CD8-positive, alpha-beta memory T cell (primary cell): ENCODE measurements around the gene DKC1. TPM values are rescaled to one million over a fixed set of nuclear protein-coding genes. Genes with fewer than 3 reads are reported as not detected.

Source experiments
- CTCF ChIA-PET: fragments of 350-600 bp; sonication (Branson Sonifier 250); formaldehyde crosslinking; loops from one replicate; lab custom pipeline; 2021; ENCODE audit warnings: antibody characterized with exemption; lab: Charles Lee
- POLR2A ChIA-PET: fragments of 350-600 bp; sonication (Branson Sonifier 250); formaldehyde crosslinking; loops from one replicate; lab custom pipeline; 2021; ENCODE audit warnings: antibody characterized with exemption; lab: Charles Lee
- DNase-seq, 5 donors: peaks; one replicate each; pipeline versions ENCODE4 v3.0.0 to v3.0.0-alpha.2; 2020 to 2022; ENCODE audit warnings: mixed read lengths in 1 of 5
- H3K27ac ChIP-seq: one replicate; pipeline ENCODE4 v1.7.0; 2013; ENCODE audit warnings: low read depth, mild to moderate bottlenecking, low read length, moderate library complexity
- H3K27me3 ChIP-seq: 2 replicates; pipeline ENCODE4 v1.7.0; 2013; ENCODE audit warnings: low read length, mild to moderate bottlenecking; ENCODE audit not compliant: insufficient read depth, poor library complexity, severe bottlenecking
- H3K36me3 ChIP-seq: 2 replicates; pipeline ENCODE4 v1.7.0; 2013; ENCODE audit warnings: mild to moderate bottlenecking, low read length, moderate library complexity; ENCODE audit not compliant: insufficient read depth
- H3K4me1 ChIP-seq: 2 replicates; pipeline ENCODE4 v1.7.0; 2013; ENCODE audit warnings: mild to moderate bottlenecking, low read length, moderate library complexity; ENCODE audit not compliant: insufficient read depth
- H3K4me3 ChIP-seq: 2 replicates; pipeline ENCODE4 v1.7.0; 2013; ENCODE audit warnings: mild to moderate bottlenecking, low read length
- H3K9me3 ChIP-seq: 2 replicates; pipeline ENCODE4 v1.7.0; 2013; ENCODE audit warnings: mild to moderate bottlenecking, low read length
- H3K27ac Mint-ChIP-seq, 8 donors: one replicate each; pipeline ENCODE4 v1.8.0; 2020 to 2021; ENCODE audit warnings: mixed read lengths in 8 of 8, mild to moderate bottlenecking in 6 of 8, inconsistent platforms in 3 of 8, moderate library complexity in 3 of 8
- H3K27me3 Mint-ChIP-seq, 2 donors: one replicate each; pipeline ENCODE4 v1.8.0; 2020 to 2021; ENCODE audit warnings: mixed read lengths in 2 of 2, mild to moderate bottlenecking in 1 of 2, moderate library complexity in 1 of 2
- H3K36me3 Mint-ChIP-seq, 3 donors: one replicate each; pipeline ENCODE4 v1.8.0; 2020 to 2021; ENCODE audit warnings: mixed read lengths in 3 of 3, inconsistent platforms in 1 of 3, mild to moderate bottlenecking in 1 of 3
- H3K4me1 Mint-ChIP-seq, 3 donors: one replicate each; pipeline ENCODE4 v1.8.0; 2020 to 2021; ENCODE audit warnings: mixed read lengths in 3 of 3, inconsistent platforms in 1 of 3, mild to moderate bottlenecking in 1 of 3
- H3K4me3 Mint-ChIP-seq, 7 donors: one replicate each; pipeline ENCODE4 v1.8.0; 2020 to 2021; ENCODE audit warnings: mixed read lengths in 7 of 7, mild to moderate bottlenecking in 6 of 7, moderate library complexity in 4 of 7, inconsistent platforms in 2 of 7
- H3K9me3 Mint-ChIP-seq, 5 donors: one replicate each; pipeline ENCODE4 v1.8.0; 2020 to 2022; ENCODE audit warnings: mixed read lengths in 5 of 5, mild to moderate bottlenecking in 3 of 5, moderate library complexity in 2 of 5, inconsistent platforms in 1 of 5
- polyA plus RNA-seq: library from polyadenylated mRNA; unstranded; fragments of 300-500 nt; fragmentation: Illumina TruSeq; gene quantifications from one replicate; pipeline ENCODE4 v1.2.3, GENCODE V29; 2021
- total RNA-seq, 2 experiments: library from RNA; stranded (reverse); gene quantifications; one replicate each; pipeline ENCODE4 v1.2.3, GENCODE V29; 2021

Gene DKC1
- total and polyA plus RNA-seq, 3 experiments from 2014 or later = 43.6 to 219 (median 214) TPM

DNA sequence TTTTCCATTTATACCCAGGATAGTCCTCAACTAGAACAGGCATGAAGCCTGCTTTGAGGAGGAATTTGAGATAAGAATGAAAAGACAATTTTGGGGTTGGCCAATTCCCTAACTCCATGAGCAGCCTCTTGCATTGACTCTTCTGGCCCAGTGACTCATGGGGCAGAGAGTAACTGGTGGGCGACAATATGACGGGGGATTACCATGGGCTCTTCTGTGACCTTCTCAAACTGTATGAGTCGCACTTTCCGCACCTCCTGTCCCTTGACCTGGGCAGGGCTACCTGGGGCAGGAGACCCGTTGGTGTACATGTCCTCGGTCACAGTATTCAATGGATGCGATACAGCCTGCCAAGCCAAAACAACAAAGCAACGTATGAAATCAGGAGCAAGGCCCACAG is 29.3 kb downstream of the DKC1 start:
- Histone ChIP-seq H3K36me3 (no peaks in the 10 kb centered on the region), H3K4me3 (no peak overlapping the region), H3K27me3 (no peaks in the 10 kb centered on the region), H3K9me3 (no peaks in the 10 kb centered on the region), H3K27ac (no peak overlapping the region), H3K4me1 (no peaks in the 10 kb centered on the region)
- ChIA-PET CTCF (no interaction called here), POLR2A (no interaction called here)
- no peak overlapping the region for H3K4me3 Mint-ChIP-seq
- DNase-seq = no peak
- H3K9me3 Mint-ChIP-seq = no peaks in the 10 kb centered on the region
- no peaks in the 10 kb centered on the region for H3K36me3 Mint-ChIP-seq
- H3K27me3 Mint-ChIP-seq = peaks cover 0 to 1% of the 10 kb centered on the region in 2 donors
- H3K27ac Mint-ChIP-seq = no peak overlapping the region
- H3K4me1 Mint-ChIP-seq = no peaks in the 10 kb centered on the region

DNA sequence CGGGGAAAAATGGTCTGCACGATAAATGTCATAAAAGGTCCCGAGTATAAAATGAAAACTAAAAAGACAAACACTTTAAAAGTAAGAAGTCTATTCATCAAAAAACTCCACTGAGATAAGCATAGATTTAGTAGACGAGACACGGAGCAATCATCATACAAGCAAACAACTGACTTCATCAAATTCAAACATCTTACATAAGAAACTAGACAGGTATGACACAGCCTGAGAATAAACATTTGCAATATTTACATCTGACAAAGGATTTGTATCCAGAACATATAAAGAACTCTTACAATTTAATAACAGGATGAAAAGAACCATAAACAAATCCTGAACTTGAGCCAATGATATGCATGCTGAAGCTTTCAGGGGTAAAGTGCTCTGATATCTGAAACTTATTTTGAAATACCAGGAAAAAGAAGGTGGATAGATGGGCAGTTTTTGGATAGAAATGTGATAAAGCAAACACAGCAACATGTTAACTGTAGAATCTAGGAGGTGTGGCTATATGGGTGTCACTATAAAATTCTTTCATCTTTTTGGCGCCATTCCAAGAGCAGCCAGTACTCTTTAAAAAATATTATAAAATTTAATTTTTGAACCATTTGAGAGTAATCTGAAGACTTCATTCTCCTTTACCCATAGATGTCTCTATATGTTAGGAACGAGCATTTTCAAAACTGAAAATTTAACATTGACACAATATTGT is 30.6 kb downstream of the DKC1 start:
- Mint-ChIP-seq H3K27ac (peak overlapping the region in 1 of 8 donors; percentile 39), H3K36me3 (no peaks in the 10 kb centered on the region), H3K4me1 (no peaks in the 10 kb centered on the region), H3K4me3 (no peak overlapping the region), H3K9me3 (no peaks in the 10 kb centered on the region), H3K27me3 (peaks cover 0 to 4% of the 10 kb centered on the region in 2 donors)
- no peak overlapping the region for H3K4me3 ChIP-seq
- no peak overlapping the region for H3K27ac ChIP-seq
- POLR2A ChIA-PET = no interaction called here
- CTCF ChIA-PET = no interaction called here
- no peak for DNase-seq
- H3K9me3 ChIP-seq = no peaks in the 10 kb centered on the region
- H3K36me3 ChIP-seq = no peaks in the 10 kb centered on the region
- H3K4me1 ChIP-seq = no peaks in the 10 kb centered on the region
- H3K27me3 ChIP-seq = no peaks in the 10 kb centered on the region

DNA sequence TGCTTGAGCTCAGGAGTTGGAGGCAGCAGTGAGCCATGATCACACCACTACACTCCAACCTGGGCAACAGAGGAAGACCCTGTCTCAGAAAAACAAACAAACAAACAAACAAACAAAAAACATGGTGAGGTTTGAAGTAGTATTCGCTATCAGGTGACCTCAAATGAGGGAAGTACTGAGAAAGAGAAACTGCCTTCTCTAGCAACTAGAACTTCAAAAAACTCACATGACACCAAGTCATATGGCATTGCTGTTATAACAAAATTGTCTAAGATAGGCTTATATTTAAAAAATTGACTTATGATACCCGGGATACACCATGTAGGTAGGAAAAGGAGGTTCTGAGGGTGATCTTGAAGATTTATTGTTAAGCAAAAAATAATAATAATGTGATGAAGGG is 32.4 kb downstream of the DKC1 start:
- Histone ChIP-seq H3K4me3 (no peak overlapping the region), H3K4me1 (peaks cover 11% of the 10 kb centered on the region), H3K9me3 (no peaks in the 10 kb centered on the region), H3K36me3 (no peaks in the 10 kb centered on the region), H3K27ac (no peak overlapping the region), H3K27me3 (no peaks in the 10 kb centered on the region)
- Mint-ChIP-seq H3K27ac (no peak overlapping the region), H3K4me3 (no peak overlapping the region), H3K27me3 (peaks cover 0 to 3% of the 10 kb centered on the region in 2 donors), H3K4me1 (peaks cover 0 to 4% (median 2%) of the 10 kb centered on the region in 3 donors), H3K36me3 (peaks cover 0 to 1% (median 0%) of the 10 kb centered on the region in 3 donors), H3K9me3 (no peaks in the 10 kb centered on the region)
- POLR2A ChIA-PET = no interaction called here
- CTCF ChIA-PET = no interaction called here
- DNase-seq = no peak

DNA sequence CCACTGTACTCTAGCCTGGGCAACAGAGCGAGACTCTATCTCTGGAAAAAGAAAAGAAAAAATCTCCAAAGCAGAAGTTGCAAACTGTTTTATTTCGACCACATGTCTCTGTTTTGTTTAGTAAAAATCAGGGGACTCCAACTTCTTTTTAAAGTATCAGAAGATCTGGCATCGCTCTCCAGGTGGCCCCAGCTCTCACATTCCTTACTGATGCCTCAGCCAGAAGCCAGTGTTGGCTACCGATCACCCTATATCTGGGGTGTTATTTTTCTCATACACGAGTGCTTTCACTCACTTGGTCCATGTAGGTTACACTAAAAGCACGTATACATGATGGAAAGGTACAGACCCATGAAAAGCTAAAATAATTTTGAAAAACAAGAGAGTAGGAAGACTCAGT is 34.3 kb downstream of the DKC1 start:
- no peak overlapping the region for H3K4me3 ChIP-seq
- CTCF ChIA-PET = no interaction called here
- H3K27me3 Mint-ChIP-seq = peaks cover 0 to 3% of the 10 kb centered on the region in 2 donors
- H3K27ac ChIP-seq = peak overlapping the region; percentile 78
- no peaks in the 10 kb centered on the region for H3K9me3 Mint-ChIP-seq
- no peaks in the 10 kb centered on the region for H3K36me3 ChIP-seq
- H3K27me3 ChIP-seq = no peaks in the 10 kb centered on the region
- no peak overlapping the region for H3K4me3 Mint-ChIP-seq
- peaks cover 3 to 4% (median 4%) of the 10 kb centered on the region in 3 donors for H3K4me1 Mint-ChIP-seq
- DNase-seq = no peak
- H3K36me3 Mint-ChIP-seq = peaks cover 0 to 1% (median 0%) of the 10 kb centered on the region in 3 donors
- POLR2A ChIA-PET = no interaction called here
- no peaks in the 10 kb centered on the region for H3K9me3 ChIP-seq
- H3K4me1 ChIP-seq = peaks cover 20% of the 10 kb centered on the region
- H3K27ac Mint-ChIP-seq = peak overlapping the region in 1 of 8 donors; percentile 1

DNA sequence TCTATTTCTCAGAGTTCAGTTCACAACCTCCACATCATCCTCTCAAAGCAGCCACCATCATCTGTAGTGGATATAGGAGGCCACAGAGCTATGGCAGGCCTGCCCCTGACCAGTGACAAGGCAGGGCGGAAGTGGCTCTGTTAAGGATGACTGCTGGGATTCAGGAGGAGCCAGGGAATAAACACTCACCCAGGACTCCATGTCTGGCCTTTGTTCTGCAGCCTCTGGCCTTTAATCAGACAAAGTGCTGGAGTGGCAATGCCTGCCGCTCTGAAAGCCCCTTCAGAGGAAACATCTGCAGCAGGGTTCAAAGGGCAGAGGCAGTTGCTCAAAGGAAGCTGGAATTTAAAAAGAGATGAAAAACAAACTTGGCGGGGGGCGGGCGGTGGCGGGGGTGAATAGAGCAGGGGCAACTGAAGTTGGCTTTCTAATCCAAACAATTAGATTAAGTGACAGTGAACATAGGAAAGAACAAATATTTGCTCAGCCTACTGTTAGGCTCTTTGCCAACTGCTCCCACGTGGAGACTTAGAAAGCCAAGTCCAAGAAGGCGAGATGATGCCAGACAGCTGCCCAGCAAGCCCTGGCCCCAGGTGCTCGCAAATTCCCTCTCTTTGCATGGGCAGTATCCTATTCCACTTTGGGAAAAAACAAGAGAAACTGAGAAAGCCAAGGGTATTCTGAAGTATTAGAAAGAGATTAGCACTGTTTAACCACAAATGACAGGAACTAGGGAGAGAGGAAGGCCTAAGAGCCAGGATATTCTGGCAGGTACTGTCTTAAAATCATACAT is 37.1 kb downstream of the DKC1 start:
- H3K9me3 Mint-ChIP-seq = no peaks in the 10 kb centered on the region
- H3K27me3 Mint-ChIP-seq = peaks cover 0 to 3% of the 10 kb centered on the region in 2 donors
- DNase-seq = no peak
- peak overlapping the region; percentile 78 for H3K27ac ChIP-seq
- H3K9me3 ChIP-seq = no peaks in the 10 kb centered on the region
- ChIA-PET CTCF (no interaction called here), POLR2A (no interaction called here)
- peaks cover 27% of the 10 kb centered on the region for H3K4me1 ChIP-seq
- no peak overlapping the region for H3K4me3 ChIP-seq
- H3K27ac Mint-ChIP-seq = no peak overlapping the region
- H3K27me3 ChIP-seq = no peaks in the 10 kb centered on the region
- H3K4me1 Mint-ChIP-seq = peaks cover 11 to 16% (median 13%) of the 10 kb centered on the region in 3 donors
- no peak overlapping the region for H3K4me3 Mint-ChIP-seq
- no peaks in the 10 kb centered on the region for H3K36me3 ChIP-seq
- H3K36me3 Mint-ChIP-seq = peaks cover 0 to 1% (median 0%) of the 10 kb centered on the region in 3 donors

DNA sequence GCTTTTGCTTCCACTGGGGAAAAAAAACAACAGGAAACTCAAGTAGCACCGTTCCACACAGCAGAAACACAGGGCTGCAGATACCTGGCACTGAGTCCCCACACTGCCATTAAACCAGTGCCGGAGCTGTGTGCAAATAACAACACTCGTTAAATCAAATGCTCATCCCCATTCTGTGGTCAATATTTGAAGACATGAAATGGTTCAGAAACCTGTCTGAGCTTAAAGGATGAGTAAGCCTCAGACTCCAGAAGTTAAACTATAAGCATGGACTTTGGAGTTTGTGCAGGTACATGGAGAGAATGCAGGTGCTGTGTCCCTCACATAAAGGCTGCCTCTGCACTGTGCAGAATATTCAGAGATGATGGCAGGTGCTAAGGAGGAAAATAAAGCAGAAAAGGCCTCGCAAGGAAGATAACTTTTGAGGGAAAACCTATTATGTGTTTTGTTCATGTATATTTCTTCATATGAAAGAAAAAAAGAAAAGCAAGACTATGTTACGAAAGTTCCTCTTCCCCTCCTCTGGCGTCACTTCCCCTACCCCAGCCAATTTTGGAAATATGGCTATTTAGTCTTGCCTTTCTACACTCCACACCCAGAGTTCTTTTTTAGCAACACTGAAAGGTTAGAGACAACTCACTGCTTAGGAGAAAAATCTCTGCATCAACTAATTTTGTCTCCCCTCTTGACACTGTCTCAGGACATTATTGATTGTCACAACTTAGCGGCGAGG is 38.0 kb downstream of the DKC1 start:
- H3K4me3 Mint-ChIP-seq = no peak overlapping the region
- no peak for DNase-seq
- peaks cover 0 to 3% of the 10 kb centered on the region in 2 donors for H3K27me3 Mint-ChIP-seq
- H3K9me3 Mint-ChIP-seq = no peaks in the 10 kb centered on the region
- H3K4me1 ChIP-seq = peaks cover 27% of the 10 kb centered on the region
- H3K36me3 ChIP-seq = no peaks in the 10 kb centered on the region
- H3K9me3 ChIP-seq = no peaks in the 10 kb centered on the region
- peaks cover 13 to 20% (median 15%) of the 10 kb centered on the region in 3 donors for H3K4me1 Mint-ChIP-seq
- H3K27me3 ChIP-seq = no peaks in the 10 kb centered on the region
- no peak overlapping the region for H3K27ac Mint-ChIP-seq
- H3K36me3 Mint-ChIP-seq = peaks cover 0 to 1% (median 0%) of the 10 kb centered on the region in 3 donors
- CTCF ChIA-PET = no interaction called here
- POLR2A ChIA-PET = no interaction called here
- H3K4me3 ChIP-seq = no peak overlapping the region
- H3K27ac ChIP-seq = peak overlapping the region; percentile 78

DNA sequence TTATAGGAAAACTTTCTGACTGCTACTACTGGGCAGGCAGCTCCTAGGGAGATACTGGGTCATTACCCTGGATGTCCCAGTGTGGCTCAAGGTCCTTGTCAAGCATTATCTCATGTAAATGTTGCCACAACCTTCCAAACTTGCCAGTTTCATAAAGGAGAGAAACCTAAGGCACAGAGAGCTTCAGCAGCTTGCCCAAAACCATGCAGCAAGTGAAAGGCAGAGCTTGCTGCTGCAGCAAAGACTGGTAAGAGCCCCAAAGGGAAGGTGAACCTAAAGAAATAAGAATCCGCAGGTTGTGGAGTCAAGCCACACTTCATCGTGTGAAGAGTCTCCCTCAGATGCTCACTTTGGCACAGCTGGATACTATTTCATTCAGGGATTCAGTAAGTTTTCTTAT is 40.3 kb downstream of the DKC1 start:
- DNase-seq = no peak
- Mint-ChIP-seq H3K27me3 (no peaks in the 10 kb centered on the region), H3K27ac (no peak overlapping the region), H3K36me3 (peaks cover 0 to 1% (median 0%) of the 10 kb centered on the region in 3 donors), H3K4me3 (peak overlapping the region in 1 of 7 donors; percentile 6), H3K4me1 (peaks cover 18 to 25% (median 18%) of the 10 kb centered on the region in 3 donors), H3K9me3 (peaks cover 0 to 2% (median 0%) of the 10 kb centered on the region in 5 donors)
- Histone ChIP-seq H3K4me3 (no peak overlapping the region), H3K4me1 (peaks cover 27% of the 10 kb centered on the region), H3K9me3 (no peaks in the 10 kb centered on the region), H3K36me3 (no peaks in the 10 kb centered on the region), H3K27me3 (no peaks in the 10 kb centered on the region), H3K27ac (peak overlapping the region; percentile 75)
- POLR2A ChIA-PET = no interaction called here
- CTCF ChIA-PET = interaction anchor here (1.0 kb wide), 1 partner anchor 37 kb away, joined by 3 read pairs; no protein-coding TSS in a partner anchor
